Left ventricle myocardium inferior (tissue), 1 donor: Measurements from ENCODE around the gene LKAAEAR1. TPM values are rescaled to one million over a fixed set of nuclear protein-coding genes. Genes with fewer than 3 reads are reported as not detected.

ENCODE experiments used
- DNase-seq: peaks from one replicate; pipeline ENCODE4 v3.0.0-alpha.2; 2020
- H3K27ac ChIP-seq: fragments of 200-600 bp; replicated peaks from 2 replicates; pipeline ENCODE4 v1.8.0; 2021
- H3K27me3 ChIP-seq: fragments of 200-600 bp; 2 replicates; pipeline ENCODE4 v1.8.0; 2021; ENCODE audit warnings: low read depth
- H3K36me3 ChIP-seq: fragments of 200-600 bp; 2 replicates; pipeline ENCODE4 v1.8.0; 2021
- H3K4me1 ChIP-seq: fragments of 200-600 bp; 2 replicates; pipeline ENCODE4 v1.8.0; 2021
- H3K4me3 ChIP-seq: fragments of 200-600 bp; 2 replicates; pipeline ENCODE4 v1.8.0; 2021; ENCODE audit warnings: mild to moderate bottlenecking, moderate library complexity
- H3K9me3 ChIP-seq: fragments of 200-600 bp; replicated peaks from 2 replicates; pipeline ENCODE4 v1.8.0; 2021
- CTCF ChIP-seq: fragments of 200-600 bp; IDR thresholded peaks from 2 replicates; pipeline ENCODE4 v1.8.0; 2021; ENCODE audit warnings: antibody characterized with exemption, mild to moderate bottlenecking, borderline replicate concordance
- intact Hi-C: fragments of 100-400 bp; cut with micrococcal nuclease; formaldehyde crosslinking; loops from one replicate; pipeline ENCODE4 v1.11.0; 2022
- total RNA-seq: library from RNA; stranded (reverse); fragmentation: NEBNext Ultra II Directional; extraction: Animal tissue kit (Norgen Biotek cat#: 25700); gene quantifications from one replicate; pipeline ENCODE4 v1.2.1, GENCODE V29; 2021
- donor health status: DM: no; HTN: yes; CAD: no; lungs with severe emphysema.

The LKAAEAR1 gene
- total RNA-seq, 1 donor from 2014 or later, result not detected

- Histone ChIP-seq H3K4me1 (peaks cover 51% of the 10 kb centered on the region), H3K4me3 (peak within 1 kb of the TSS; percentile 90), H3K36me3 (no peaks in the 10 kb centered on the region), H3K27ac (peak within 1 kb of the TSS; percentile 85), H3K27me3 (peaks cover 8% of the 10 kb centered on the region), H3K9me3 (no peaks in the 10 kb centered on the region)
- intact Hi-C loops, result no loop called here
- no peak for TF ChIP-seq CTCF
- DNase-seq, result peak; percentile 84
Observed at GRCh38 chr20:64079273-64080012, 4.8 kb downstream of the LKAAEAR1 start, which contains the start of gene RGS19. RGS19 (minus strand) TSS chr20:64079518; CDS start chr20:64076886, 2,632 bp downstream.

- Histone ChIP-seq H3K27me3 (peaks cover 3% of the 10 kb centered on the region), H3K4me3 (peak overlapping the region; percentile 90), H3K36me3 (peaks cover under 1% of the 10 kb centered on the region), H3K9me3 (no peaks in the 10 kb centered on the region), H3K27ac (peak overlapping the region; percentile 85), H3K4me1 (peaks cover 46% of the 10 kb centered on the region)
- no peak for DNase-seq
- no peak for TF ChIP-seq CTCF
- intact Hi-C loops, result no loop called here
Observed at GRCh38 chr20:64078934-64079272, 5.3 kb downstream of the LKAAEAR1 start.

- TF ChIP-seq CTCF, result no peak
- Histone ChIP-seq H3K27me3 (no peaks in the 10 kb centered on the region), H3K36me3 (peaks cover 7% of the 10 kb centered on the region), H3K4me1 (peaks cover 37% of the 10 kb centered on the region), H3K27ac (peak overlapping the region; percentile 85), H3K4me3 (peak overlapping the region; percentile 90), H3K9me3 (no peaks in the 10 kb centered on the region)
- no peak for DNase-seq
- intact Hi-C loops, result no loop called here
Observed at GRCh38 chr20:64077876-64078551, 6.2 kb downstream of the LKAAEAR1 start.

DNA sequence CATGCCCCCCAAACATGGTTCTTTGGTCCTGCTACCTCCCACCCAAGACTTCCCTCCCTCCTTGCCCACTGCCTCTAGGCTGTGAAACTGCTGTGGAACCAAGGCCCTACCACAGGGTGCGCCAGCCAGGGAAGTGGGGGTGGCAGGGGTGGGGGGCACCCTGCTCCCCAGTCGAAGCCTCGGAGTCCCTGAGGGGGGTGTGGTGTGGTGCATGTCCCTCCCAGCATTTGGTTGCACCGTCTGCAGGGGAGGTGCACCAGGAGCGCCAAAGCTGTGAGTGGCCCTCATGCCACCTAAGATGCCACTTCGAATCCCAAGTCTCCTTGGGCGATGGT is 6.7 kb downstream of the LKAAEAR1 start:
- Histone ChIP-seq H3K27me3 (no peaks in the 10 kb centered on the region), H3K9me3 (no peaks in the 10 kb centered on the region), H3K4me3 (peak overlapping the region; percentile 90), H3K36me3 (peaks cover 11% of the 10 kb centered on the region), H3K4me1 (peaks cover 35% of the 10 kb centered on the region), H3K27ac (no peak overlapping the region)
- no peak for TF ChIP-seq CTCF
- intact Hi-C loops, result no loop called here
- no peak for DNase-seq

GRCh38 chr20:64077094-64077493 is 7.1 kb downstream of the LKAAEAR1 start:
- no peaks in the 10 kb centered on the region for H3K9me3 ChIP-seq
- H3K27ac ChIP-seq, result no peak overlapping the region
- H3K4me3 ChIP-seq, result peak overlapping the region; percentile 90
- peak; percentile 44 for DNase-seq
- intact Hi-C loops, result no loop called here
- no peak for TF ChIP-seq CTCF
- no peaks in the 10 kb centered on the region for H3K27me3 ChIP-seq
- H3K36me3 ChIP-seq, result peaks cover 15% of the 10 kb centered on the region
- H3K4me1 ChIP-seq, result peaks cover 31% of the 10 kb centered on the region
